ENCODE data around the gene RNF168. TPM values are rescaled to one million over a fixed set of nuclear protein-coding genes. Genes with fewer than 3 reads are reported as not detected.

The RNF168 gene
- total and polyA plus RNA-seq, 2 of the 4 experiments (the other 2 are of a cell fraction) = 2.5 to 15.2 TPM

DNA sequence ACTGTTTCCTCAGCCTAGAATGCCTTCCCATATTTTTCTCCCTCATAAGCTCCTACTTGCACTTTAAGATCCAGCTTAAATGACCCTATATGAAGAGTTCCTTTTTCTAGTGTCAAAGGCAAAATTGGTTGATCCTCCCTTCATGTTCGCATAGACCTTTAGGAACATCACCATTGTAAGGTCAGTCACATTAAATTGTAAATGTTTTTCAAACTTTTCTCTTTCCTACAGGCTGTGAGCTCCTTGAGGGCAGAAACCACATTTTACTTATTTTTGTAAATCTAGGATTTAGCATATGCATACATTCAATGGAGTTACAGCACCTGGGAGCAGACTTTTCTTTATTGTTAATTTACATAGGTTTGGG is 10.8 kb upstream of the RNF168 start:
- no peak overlapping the region for H2AK5ac ChIP-seq (ENCODE audit: low read depth, low read length)
- H4K5ac ChIP-seq (ENCODE audit: low read depth, low read length) = no peak overlapping the region
- no peaks in the 10 kb centered on the region; the same call in 1 of the 2 replicates for H3K9me1 ChIP-seq (ENCODE audit: insufficient read depth, low read length)
- in situ Hi-C loops (cut with MboI; ENCODE audit: low sequenced_read_pairs) = loop anchor here (10.0 kb wide), 1 partner anchor 440 kb away; no protein-coding TSS in a partner anchor
- BruUV-seq (replicated peaks) = no TSS peak
- H2BK20ac ChIP-seq (ENCODE audit: low read depth, low read length) = no peak overlapping the region
- H4K8ac ChIP-seq (ENCODE audit: low read depth in 2 of 2, low read length in 2 of 2) = no peak overlapping the region
- H4K20me1 ChIP-seq (ENCODE audit: insufficient read depth, low read length) = no peaks in the 10 kb centered on the region
- no peak overlapping the region for H3K4ac ChIP-seq (ENCODE audit: low read depth, low read length)
- TF ChIP-seq MAFK (IDR thresholded peaks at IDR 0.05; ENCODE audit: low read depth, low read length) = no peak
- TF ChIP-seq RAD21 (IDR thresholded peaks at IDR 0.05; ENCODE audit: low read length) = no peak
- TF ChIP-seq BHLHE40 (IDR thresholded peaks at IDR 0.05; ENCODE audit: low read depth, low read length) = no peak
- no peak for TF ChIP-seq SMC3 (IDR thresholded peaks at IDR 0.05; ENCODE audit: low read depth, low read length)
- no peak for TF ChIP-seq CEBPB (IDR thresholded peaks at IDR 0.05; ENCODE audit: low read depth, low read length)
- no peak for TF ChIP-seq MAZ (IDR thresholded peaks at IDR 0.05; ENCODE audit: borderline replicate concordance, low read depth, low read length)
- TF ChIP-seq NFE2L2 (IDR thresholded peaks at IDR 0.05; ENCODE audit: low read depth, low read length) = no peak
- no peak; the same call in 1 of the 2 replicates for TF ChIP-seq FOS (IDR thresholded peaks at IDR 0.05; ENCODE audit: low read depth, low read length)
- no peak for TF ChIP-seq CHD1 (IDR thresholded peaks at IDR 0.05; ENCODE audit: low read depth, low read length)
- TF ChIP-seq, protein P1, sequence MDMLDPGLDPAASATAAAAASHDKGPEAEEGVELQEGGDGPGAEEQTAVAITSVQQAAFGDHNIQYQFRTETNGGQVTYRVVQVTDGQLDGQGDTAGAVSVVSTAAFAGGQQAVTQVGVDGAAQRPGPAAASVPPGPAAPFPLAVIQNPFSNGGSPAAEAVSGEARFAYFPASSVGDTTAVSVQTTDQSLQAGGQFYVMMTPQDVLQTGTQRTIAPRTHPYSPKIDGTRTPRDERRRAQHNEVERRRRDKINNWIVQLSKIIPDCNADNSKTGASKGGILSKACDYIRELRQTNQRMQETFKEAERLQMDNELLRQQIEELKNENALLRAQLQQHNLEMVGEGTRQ (IDR thresholded peaks at IDR 0.05; ENCODE audit: low read depth, low read length) = no peak
- TF ChIP-seq, protein P2, sequence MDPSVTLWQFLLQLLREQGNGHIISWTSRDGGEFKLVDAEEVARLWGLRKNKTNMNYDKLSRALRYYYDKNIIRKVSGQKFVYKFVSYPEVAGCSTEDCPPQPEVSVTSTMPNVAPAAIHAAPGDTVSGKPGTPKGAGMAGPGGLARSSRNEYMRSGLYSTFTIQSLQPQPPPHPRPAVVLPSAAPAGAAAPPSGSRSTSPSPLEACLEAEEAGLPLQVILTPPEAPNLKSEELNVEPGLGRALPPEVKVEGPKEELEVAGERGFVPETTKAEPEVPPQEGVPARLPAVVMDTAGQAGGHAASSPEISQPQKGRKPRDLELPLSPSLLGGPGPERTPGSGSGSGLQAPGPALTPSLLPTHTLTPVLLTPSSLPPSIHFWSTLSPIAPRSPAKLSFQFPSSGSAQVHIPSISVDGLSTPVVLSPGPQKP (IDR thresholded peaks at IDR 0.05; ENCODE audit: borderline replicate concordance, low read depth, low read length) = no peak
- no peak for TF ChIP-seq RFX5 (IDR thresholded peaks at IDR 0.05; ENCODE audit: low read depth, low read length)
- TF ChIP-seq POLR2A (IDR thresholded peaks at IDR 0.05; ENCODE audit: low read depth, low read length) = no peak
- no peak overlapping the region for H3K4me2 ChIP-seq (ENCODE audit: low read depth, low read length)
- H3K56ac ChIP-seq (ENCODE audit: extremely low read depth, insufficient read depth, low read length) = no peak overlapping the region
- H3K18ac ChIP-seq (ENCODE audit: low read depth, low read length) = no peak overlapping the region
- H2BK15ac ChIP-seq (ENCODE audit: low read depth, low read length) = no peak overlapping the region
- ChIA-PET POLR2A (ENCODE audit: unreplicated experiment) (no interaction called here), CTCF (interaction anchor here (0.6 kb wide), 1 partner anchor 230 kb away, joined by 6 read pairs; no protein-coding TSS in a partner anchor)
- H3K27me3 ChIP-seq (ENCODE audit: control insufficient read depth, insufficient read depth, low read length) = no peaks in the 10 kb centered on the region
- 0 out of 2 replicates have a peak overlapping the region, but pooled peaks have one; percentile 3 for H2BK120ac ChIP-seq (ENCODE audit: low read depth, low read length)
- WGBS, 2 experiments (ENCODE audit: extremely low coverage in 2 of 2, insufficient read length in 1 of 2) = no CpG with 5 or more reads among the region's 1 CpG
- DNase-seq (no peak), ATAC-seq (ENCODE audit: low read depth) (no peak)
- H2BK5ac ChIP-seq (ENCODE audit: low read depth, low read length, poor library complexity, severe bottlenecking) = no peak overlapping the region
- no peak overlapping the region for H2AK9ac ChIP-seq (replicated peaks; ENCODE audit: low read depth, low read length, poor library complexity)
- intact Hi-C loops (cut with micrococcal nuclease) = no loop called here
- H3K27ac ChIP-seq (ENCODE audit: insufficient read depth, low read length) = no peak overlapping the region
- no peak overlapping the region for H3K4me3 ChIP-seq (ENCODE audit: insufficient read depth, low read depth, low read length)
- no peak overlapping the region for H2AFZ ChIP-seq (replicated peaks; ENCODE audit: low read length, poor library complexity)
- no peaks in the 10 kb centered on the region for H3K36me3 ChIP-seq (ENCODE audit: control insufficient read depth, insufficient read depth, low read length)
- H3K4me1 ChIP-seq (ENCODE audit: control insufficient read depth, insufficient read depth, low read length) = no peaks in the 10 kb centered on the region; the same call in 1 of the 2 replicates
- H3K23ac ChIP-seq (ENCODE audit: low read depth, low read length) = no peak overlapping the region
- H3K14ac ChIP-seq (replicated peaks; ENCODE audit: low read depth, low read length) = 0 out of 2 replicates have a peak overlapping the region, but pooled peaks have one; percentile 12
- peaks cover 13% of the 10 kb centered on the region for H3K9me3 ChIP-seq (ENCODE audit: control insufficient read depth, insufficient read depth, low read length)
- no peak overlapping the region for H3K9ac ChIP-seq (ENCODE audit: low read depth, low read length)
- no peaks in the 10 kb centered on the region for H3K79me1 ChIP-seq (ENCODE audit: low read depth in 1 of 2, low read length in 2 of 2)
- H4K91ac ChIP-seq (ENCODE audit: insufficient read depth, low read depth, low read length) = no peak overlapping the region
- dilution Hi-C loops (cut with HindIII; ENCODE audit: low sequenced_read_pairs, unreplicated experiment) = no loop called here

All from IMR-90 (cell line).